ENCODE data around the gene B3GALNT1.

Gene B3GALNT1

GRCh38 chr3:161104561-161105551 is at the start of gene B3GALNT1:
TSS of gene B3GALNT1 (minus strand) at chr3:161105349. CDS start at chr3:161086754, 18,595 bp downstream.
- DNase-seq (ENCODE audit: insufficient read length, low spot score), result peak; percentile 39
- peak; percentile 4 for FAIRE-seq

GRCh38 chr3:161153480-161153879 is 48.3 kb upstream of the B3GALNT1 start:
- DNase-seq (ENCODE audit: insufficient read length, low spot score), result no peak
- no peak for FAIRE-seq

- DNase-seq (ENCODE audit: insufficient read length, low spot score), result no peak
- FAIRE-seq, result no peak
Measured at GRCh38 chr3:161150001-161150525, 44.9 kb upstream of the B3GALNT1 start.

- FAIRE-seq (no peak), DNase-seq (ENCODE audit: insufficient read length, low spot score) (no peak)
Measured at GRCh38 chr3:161149529-161149928, 44.4 kb upstream of the B3GALNT1 start.

GRCh38 chr3:161148832-161149475 is 43.8 kb upstream of the B3GALNT1 start:
- FAIRE-seq, result no peak
- no peak for DNase-seq (ENCODE audit: insufficient read length, low spot score)

- DNase-seq (ENCODE audit: insufficient read length, low spot score) (no peak), FAIRE-seq (no peak)
Measured at GRCh38 chr3:161142486-161142885, 37.3 kb upstream of the B3GALNT1 start.

- FAIRE-seq (no peak), DNase-seq (ENCODE audit: insufficient read length, low spot score) (no peak)
Measured at GRCh38 chr3:161139686-161140085, 34.5 kb upstream of the B3GALNT1 start.

GRCh38 chr3:161137260-161137659 is 32.1 kb upstream of the B3GALNT1 start:
- no peak for DNase-seq (ENCODE audit: insufficient read length, low spot score)
- FAIRE-seq, result no peak

GRCh38 chr3:161132391-161132790 is 27.2 kb upstream of the B3GALNT1 start:
- DNase-seq (ENCODE audit: insufficient read length, low spot score) (no peak), FAIRE-seq (no peak)

GRCh38 chr3:161126495-161126894 is 21.3 kb upstream of the B3GALNT1 start:
- no peak for FAIRE-seq

GRCh38 chr3:161117646-161118045 is 12.5 kb upstream of the B3GALNT1 start:
- DNase-seq (ENCODE audit: insufficient read length, low spot score), result no peak
- no peak for FAIRE-seq

More at GRCh38 chr3:161126495-161126894, 21.3 kb upstream of the B3GALNT1 start:
- DNase-seq (ENCODE audit: insufficient read length, low spot score), result no peak

- no peak for FAIRE-seq
- no peak for DNase-seq (ENCODE audit: insufficient read length, low spot score)
Measured at GRCh38 chr3:161108840-161109239, 3.7 kb upstream of the B3GALNT1 start.

- DNase-seq (ENCODE audit: insufficient read length, low spot score), result no peak
- FAIRE-seq, result no peak
Measured at GRCh38 chr3:161107311-161107710, 2.2 kb upstream of the B3GALNT1 start.

- FAIRE-seq (no peak), DNase-seq (ENCODE audit: insufficient read length, low spot score) (no peak)
Measured at GRCh38 chr3:161103776-161104385, 1.3 kb downstream of the B3GALNT1 start.

GRCh38 chr3:161101609-161102008 is 3.5 kb downstream of the B3GALNT1 start:
- DNase-seq (ENCODE audit: insufficient read length, low spot score) (no peak), FAIRE-seq (no peak)

- no peak for FAIRE-seq
- no peak for DNase-seq (ENCODE audit: insufficient read length, low spot score)
Measured at GRCh38 chr3:161100994-161101393, 4.2 kb downstream of the B3GALNT1 start.

GRCh38 chr3:161096771-161097367 is 8.3 kb downstream of the B3GALNT1 start:
- DNase-seq (ENCODE audit: insufficient read length, low spot score) (no peak), FAIRE-seq (no peak)

- no peak for DNase-seq (ENCODE audit: insufficient read length, low spot score)
Measured at GRCh38 chr3:161093895-161094294, 11.3 kb downstream of the B3GALNT1 start.

GRCh38 chr3:161084277-161084676 is 20.9 kb downstream of the B3GALNT1 start:
- DNase-seq (ENCODE audit: insufficient read length, low spot score), result no peak
- no peak for FAIRE-seq

More at GRCh38 chr3:161093895-161094294, 11.3 kb downstream of the B3GALNT1 start:
- no peak for FAIRE-seq

GRCh38 chr3:161083131-161083530 is 22.0 kb downstream of the B3GALNT1 start:
- no peak for FAIRE-seq
- DNase-seq (ENCODE audit: insufficient read length, low spot score), result no peak

GRCh38 chr3:161082063-161082462 is 23.1 kb downstream of the B3GALNT1 start:
- FAIRE-seq (no peak), DNase-seq (ENCODE audit: insufficient read length, low spot score) (no peak)
